AG04449 (cell line): ENCODE results near the gene MZB1.

Experiments
- CTCF ChIA-PET: fragments of 350-600 bp; formaldehyde crosslinking; extraction: SDS; loops from one replicate; lab custom pipeline; 2021; ENCODE audit warnings: antibody characterized with exemption; lab: Yijun Ruan, JAX
- POLR2A ChIA-PET: fragments of 400-600, 350-600 bp; formaldehyde crosslinking; extraction: SDS; loops from one replicate; lab custom pipeline; 2020; ENCODE audit warnings: antibody characterized with exemption, inconsistent platforms; lab: Yijun Ruan, JAX
- DNase-seq: peaks from one replicate; pipeline ENCODE4 v3.0.0-alpha.2; 2010; ENCODE audit warnings: low read depth, low spot score
- H3K4me3 ChIP-seq: 2 replicates; pipeline ENCODE4 v1.5.1; 2011; ENCODE audit warnings: low read depth, mild to moderate bottlenecking, control low read depth, low read length
- TF ChIP-seq, protein P1 (sequence below): IDR thresholded peaks from one replicate; pipeline ENCODE4 v1.5.1; 2011; ENCODE audit warnings: mild to moderate bottlenecking, moderate library complexity, low read length, control low read depth, inconsistent platforms; ENCODE audit not compliant: insufficient read depth; ENCODE audit errors: missing control alignments

Gene MZB1

DNA sequence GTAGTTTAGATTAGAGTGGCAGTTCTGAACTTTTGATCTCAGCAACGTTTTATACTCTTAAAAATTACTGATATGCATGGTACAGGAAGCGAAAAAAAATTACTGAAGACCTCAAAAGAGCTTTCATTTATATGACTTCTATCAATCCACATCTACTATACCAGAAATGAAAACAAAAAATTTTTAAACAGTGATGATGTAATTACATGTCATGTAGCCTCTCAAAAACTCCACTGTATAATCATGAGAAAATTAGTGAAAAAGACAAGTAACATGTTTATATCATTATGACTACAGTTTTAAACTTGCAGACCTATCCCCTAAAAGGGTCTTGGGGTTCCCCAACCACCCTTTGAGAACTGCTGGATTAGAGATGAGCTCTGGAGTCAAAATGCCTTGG is 40.3 kb upstream of the MZB1 start:
- H3K4me3 ChIP-seq, result no peak overlapping the region
- TF ChIP-seq, protein P1, sequence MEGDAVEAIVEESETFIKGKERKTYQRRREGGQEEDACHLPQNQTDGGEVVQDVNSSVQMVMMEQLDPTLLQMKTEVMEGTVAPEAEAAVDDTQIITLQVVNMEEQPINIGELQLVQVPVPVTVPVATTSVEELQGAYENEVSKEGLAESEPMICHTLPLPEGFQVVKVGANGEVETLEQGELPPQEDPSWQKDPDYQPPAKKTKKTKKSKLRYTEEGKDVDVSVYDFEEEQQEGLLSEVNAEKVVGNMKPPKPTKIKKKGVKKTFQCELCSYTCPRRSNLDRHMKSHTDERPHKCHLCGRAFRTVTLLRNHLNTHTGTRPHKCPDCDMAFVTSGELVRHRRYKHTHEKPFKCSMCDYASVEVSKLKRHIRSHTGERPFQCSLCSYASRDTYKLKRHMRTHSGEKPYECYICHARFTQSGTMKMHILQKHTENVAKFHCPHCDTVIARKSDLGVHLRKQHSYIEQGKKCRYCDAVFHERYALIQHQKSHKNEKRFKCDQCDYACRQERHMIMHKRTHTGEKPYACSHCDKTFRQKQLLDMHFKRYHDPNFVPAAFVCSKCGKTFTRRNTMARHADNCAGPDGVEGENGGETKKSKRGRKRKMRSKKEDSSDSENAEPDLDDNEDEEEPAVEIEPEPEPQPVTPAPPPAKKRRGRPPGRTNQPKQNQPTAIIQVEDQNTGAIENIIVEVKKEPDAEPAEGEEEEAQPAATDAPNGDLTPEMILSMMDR, result no peak
- CTCF ChIA-PET, result interaction anchor here (1.1 to 5.5 kb wide), 4 partner anchors 8 to 87 kb away, joined by 3 to 62 read pairs (median 30); no protein-coding TSS in a partner anchor
- POLR2A ChIA-PET, result no interaction called here
- no peak for DNase-seq

DNA sequence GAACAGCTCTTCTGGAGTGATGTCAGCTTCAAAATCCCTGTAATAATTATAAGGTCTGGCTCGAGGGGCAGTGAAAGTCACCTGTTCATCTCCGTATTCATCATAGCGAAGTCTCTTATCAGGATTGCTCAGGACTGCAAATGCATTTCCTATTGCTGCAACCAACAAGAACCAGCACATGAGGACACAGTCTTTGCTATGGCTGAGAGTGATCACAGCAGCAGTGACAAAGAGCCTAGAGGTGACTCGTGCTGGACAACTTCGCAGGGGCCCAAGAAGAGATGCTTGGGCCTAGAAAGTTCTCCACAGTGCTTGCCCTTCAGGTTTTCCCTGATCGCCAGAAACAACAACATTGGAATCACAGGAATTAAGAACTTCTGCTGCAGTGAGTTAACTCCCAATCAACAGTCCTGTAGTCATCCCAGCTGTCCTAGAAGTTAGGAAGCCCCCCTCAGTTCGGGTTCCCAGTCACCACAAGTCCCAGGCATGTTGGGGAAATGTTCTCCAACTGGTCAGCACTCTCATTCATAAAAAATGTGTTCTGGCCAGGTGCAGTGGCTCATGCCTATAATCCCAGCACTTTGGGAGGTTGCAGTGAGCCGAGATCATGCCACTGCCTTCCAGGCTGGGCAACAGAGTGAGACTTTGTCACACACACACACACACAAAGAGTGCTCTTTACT is 36.6 kb upstream of the MZB1 start:
- POLR2A ChIA-PET, result no interaction called here
- TF ChIP-seq, protein P1, result no peak
- DNase-seq, result no peak
- CTCF ChIA-PET, result interaction anchor here (9.9 kb wide), 1 partner anchor 89 kb away, joined by 730 read pairs; no protein-coding TSS in a partner anchor
- H3K4me3 ChIP-seq, result no peak overlapping the region

DNA sequence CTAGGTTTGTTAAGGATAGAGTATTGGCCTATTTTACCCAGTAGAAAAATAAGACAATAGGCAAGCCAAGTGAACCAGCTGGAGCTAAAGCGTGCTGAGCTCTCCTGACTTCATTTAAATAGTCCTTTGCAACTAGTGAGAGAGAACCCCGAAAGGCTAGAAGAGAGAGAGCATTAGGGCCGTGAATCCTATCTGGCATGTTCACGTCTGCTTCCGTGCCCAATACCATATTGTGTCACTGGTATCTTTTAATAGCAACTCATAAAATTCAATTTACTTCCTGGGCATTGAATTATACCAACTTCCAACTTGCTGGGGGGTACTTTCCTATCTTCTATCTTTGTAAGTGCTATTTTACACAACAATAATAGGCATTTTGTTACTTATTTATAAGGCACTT is 35.8 kb upstream of the MZB1 start:
- H3K4me3 ChIP-seq, result no peak overlapping the region
- TF ChIP-seq, protein P1, result no peak
- DNase-seq, result no peak
- CTCF ChIA-PET, result interaction anchor here (9.9 kb wide), 1 partner anchor 90 kb away, joined by 730 read pairs; no protein-coding TSS in a partner anchor
- POLR2A ChIA-PET, result no interaction called here

DNA sequence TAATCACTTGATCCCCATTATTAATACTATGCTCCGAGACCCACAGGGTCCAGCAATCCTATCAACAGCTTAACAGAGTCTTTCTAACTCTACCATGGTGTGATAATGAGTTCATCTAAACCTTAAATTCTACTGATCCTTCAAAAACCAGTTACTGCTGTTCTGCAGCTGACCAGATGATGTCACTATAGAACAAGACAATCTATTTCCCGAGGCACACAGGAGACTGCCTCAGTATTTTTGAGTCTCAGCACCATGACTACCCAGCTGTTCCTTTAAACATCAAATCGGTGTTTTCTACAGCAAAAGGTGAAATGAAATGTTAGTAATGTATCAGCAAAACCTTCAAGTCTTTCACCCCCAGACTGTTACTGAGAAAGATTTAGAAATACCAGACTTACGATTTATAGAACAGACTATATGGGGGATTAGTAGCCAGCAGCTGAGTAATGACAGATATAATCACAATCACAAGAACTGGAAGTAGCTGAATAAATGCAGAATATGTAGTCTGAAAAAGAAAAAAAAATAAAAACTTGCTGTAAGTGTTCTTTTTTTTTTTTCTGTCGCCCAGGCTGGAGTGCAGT is 32.7 kb upstream of the MZB1 start:
- DNase-seq, result no peak
- ChIA-PET CTCF (interaction anchor here (0.6 to 9.9 kb wide), 40 partner anchors 8 to 343 kb away, joined by 3 to 730 read pairs (median 6); partner anchors contain the start of genes CXXC5, DNAJC18, SPATA24 and STING1), POLR2A (interaction anchor here (0.8 to 1.3 kb wide), 3 partner anchors 17 to 91 kb away, joined by 3 to 4 read pairs (median 3); partner anchors contain the start of gene DNAJC18)
- TF ChIP-seq, protein P1, result peak; percentile 72
- H3K4me3 ChIP-seq, result no peak overlapping the region

DNA sequence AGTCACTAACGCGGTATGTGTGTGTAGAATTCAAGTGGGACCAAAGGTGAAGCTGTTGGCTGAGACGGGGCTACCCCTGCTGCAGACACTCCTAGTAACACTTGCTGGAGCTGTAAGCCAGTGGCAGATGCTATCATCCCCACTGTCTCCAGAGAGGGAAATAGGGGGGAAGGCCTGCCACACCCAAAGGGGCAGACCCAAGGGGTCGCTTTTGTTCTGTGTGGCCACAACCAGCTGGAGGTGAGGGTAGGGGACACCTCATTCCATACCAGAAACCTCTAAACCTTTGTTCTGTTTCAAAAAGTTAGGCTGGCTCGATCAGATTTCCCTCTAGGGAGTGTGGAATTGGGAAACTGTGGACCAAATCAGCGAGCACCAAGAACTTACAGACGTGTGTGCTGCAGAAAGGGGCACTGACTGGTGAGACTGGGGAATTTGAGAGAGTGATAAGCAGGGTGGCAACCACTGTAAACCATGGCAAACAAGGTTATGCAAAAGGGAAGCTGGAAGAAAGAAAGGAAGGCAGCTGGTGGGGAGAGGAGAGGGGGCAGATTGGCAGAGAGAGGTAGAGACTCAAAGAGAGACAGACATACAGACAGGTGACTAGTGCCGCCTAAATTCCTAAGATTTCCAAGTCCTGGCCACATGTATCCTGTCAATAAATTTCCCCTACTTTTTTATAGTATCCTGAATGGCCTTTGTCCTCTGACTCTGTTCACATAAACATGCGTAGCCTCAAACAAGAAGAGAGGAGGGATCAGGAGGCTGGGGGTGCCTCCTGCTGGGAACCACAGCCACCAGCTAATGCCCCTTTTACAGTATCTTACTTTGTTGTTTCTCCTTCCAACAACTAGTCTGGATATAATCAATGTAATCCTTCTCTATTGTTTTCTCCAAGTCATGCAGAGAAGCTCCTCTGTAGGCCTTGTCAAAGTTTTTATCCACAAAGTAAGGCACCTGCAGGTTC is 29.8 kb upstream of the MZB1 start:
- DNase-seq, result no peak
- TF ChIP-seq, protein P1, result no peak
- CTCF ChIA-PET, result interaction anchor here (1.2 to 9.9 kb wide), 12 partner anchors 8 to 214 kb away, joined by 3 to 730 read pairs (median 19); partner anchors contain the start of genes DNAJC18 and STING1
- H3K4me3 ChIP-seq, result no peak overlapping the region
- POLR2A ChIA-PET, result interaction anchor here (1.0 kb wide), 1 partner anchor 16 kb away, joined by 3 read pairs; the partner anchor contains the start of gene SPATA24
